GM10248 (cell line): ENCODE measurements around the gene COMMD9.
"Not testable (repeated sequence)": the region's sequence is repeated elsewhere in the genome, so short reads cannot be mapped to it uniquely, and the experiment has no call there.

Experiments used
- CTCF ChIA-PET: fragments of 300-600 bp; sonication (Branson Sonifier 250); formaldehyde crosslinking; extraction: SDS; loops from one replicate; lab custom pipeline; 2021; ENCODE audit warnings: antibody characterized with exemption; lab: Yijun Ruan, JAX
- POLR2A ChIA-PET: fragments of 350-650 bp; sonication (Branson Sonifier 250); formaldehyde crosslinking; extraction: SDS; loops from one replicate; lab custom pipeline; 2020; ENCODE audit warnings: antibody characterized with exemption; lab: Yijun Ruan, JAX
- DNase-seq: peaks from one replicate; pipeline ENCODE4 v3.0.0; 2012; ENCODE audit errors: extremely low spot score
- CTCF ChIP-seq: IDR thresholded peaks from 2 replicates; pipeline ENCODE4 v1.5.1; 2012; ENCODE audit warnings: mild to moderate bottlenecking, low read depth; ENCODE audit errors: extremely low read depth, missing control alignments, control extremely low read depth

The COMMD9 gene

GRCh38 chr11:36289226-36289852, at the start of gene COMMD9:
Gene COMMD9 (minus strand): TSS chr11:36289424. CDS start chr11:36289412, 12 bp downstream.
- DNase-seq: peak; percentile 94
- ChIA-PET POLR2A (no interaction called here), CTCF (interaction anchor here (0.8 to 10.3 kb wide), 11 partner anchors 8 to 455 kb away, joined by 3 to 185 read pairs (median 6); partner anchors contain the start of gene TRAF6)
- TF ChIP-seq CTCF: no peak

- DNase-seq: no peak
- POLR2A ChIA-PET: no interaction called here
- TF ChIP-seq CTCF: no peak
- CTCF ChIA-PET: interaction anchor here (1.3 to 1.6 kb wide), 2 partner anchors 13 to 159 kb away, joined by 3 to 6 read pairs; no protein-coding TSS in a partner anchor
These were observed 44.7 kb upstream of the COMMD9 start for GRCh38 chr11:36333897-36334296.

GRCh38 chr11:36333468-36333867, 44.2 kb upstream of the COMMD9 start:
- ChIA-PET POLR2A (no interaction called here), CTCF (interaction anchor here (1.3 to 1.6 kb wide), 2 partner anchors 14 to 159 kb away, joined by 3 to 6 read pairs; no protein-coding TSS in a partner anchor)

GRCh38 chr11:36330411-36330810, 41.2 kb upstream of the COMMD9 start:
- CTCF ChIA-PET: interaction anchor here (1.2 kb wide), 1 partner anchor 10 kb away, joined by 3 read pairs; no protein-coding TSS in a partner anchor

More at GRCh38 chr11:36333468-36333867, 44.2 kb upstream of the COMMD9 start:
- DNase-seq: no peak
- no peak for TF ChIP-seq CTCF

GRCh38 chr11:36328966-36329673, 39.9 kb upstream of the COMMD9 start:
- CTCF ChIA-PET: no interaction called here
- TF ChIP-seq CTCF: no peak
- no peak for DNase-seq
- POLR2A ChIA-PET: no interaction called here

More at GRCh38 chr11:36330411-36330810, 41.2 kb upstream of the COMMD9 start:
- POLR2A ChIA-PET: no interaction called here
- no peak for TF ChIP-seq CTCF
- no peak for DNase-seq

- ChIA-PET POLR2A (no interaction called here), CTCF (no interaction called here)
- TF ChIP-seq CTCF: no peak
- DNase-seq: peak; percentile 20
These were observed 37.5 kb upstream of the COMMD9 start for GRCh38 chr11:36326524-36327419.

GRCh38 chr11:36325403-36325802, 36.2 kb upstream of the COMMD9 start:
- CTCF ChIA-PET: interaction anchor here (1.4 kb wide), 1 partner anchor 33 kb away, joined by 3 read pairs; no protein-coding TSS in a partner anchor
- DNase-seq, POLR2A ChIA-PET: not testable (repeated sequence)

GRCh38 chr11:36324956-36325355, 35.7 kb upstream of the COMMD9 start:
- CTCF ChIA-PET: interaction anchor here (1.3 to 1.4 kb wide), 2 partner anchors 32 to 421 kb away, joined by 3 read pairs; no protein-coding TSS in a partner anchor
- POLR2A ChIA-PET, DNase-seq: not testable (repeated sequence)
